Keratinocyte (primary cell): ENCODE measurements around the gene FPR3. TPM values are rescaled to one million over a fixed set of nuclear protein-coding genes. Genes with fewer than 3 reads are reported as not detected.

Experiments
- DNase-seq: peaks from one replicate; pipeline ENCODE4 v3.0.0-alpha.2; 2011; ENCODE audit warnings: low read depth, missing footprints, low spot score
- FAIRE-seq: peaks from 2 replicates; lab custom pipeline; 2011; peaks lifted over from hg19 to GRCh38; lab: Jason Lieb, UNC
- H2AFZ ChIP-seq: 2 replicates; pipeline ENCODE4 v1.6.0; 2012; ENCODE audit warnings: low read length, control low read depth, inconsistent platforms; ENCODE audit not compliant: control insufficient read depth
- H3K27ac ChIP-seq: 2 replicates; pipeline ENCODE4 v1.5.1; 2011; ENCODE audit warnings: low read length; ENCODE audit not compliant: control insufficient read depth, insufficient read depth
- H3K27me3 ChIP-seq: 3 replicates; pipeline ENCODE4 v1.6.0; 2011; ENCODE audit warnings: low read length; ENCODE audit not compliant: control insufficient read depth, insufficient read depth; ENCODE audit errors: extremely low read depth
- H3K36me3 ChIP-seq, 2 experiments: 2 replicates in 1 of 2; 3 replicates in 1 of 2; pipeline ENCODE4 v1.5.1; 2011; ENCODE audit warnings: low read length in 2 of 2, mild to moderate bottlenecking in 1 of 2; ENCODE audit not compliant: control insufficient read depth in 2 of 2, insufficient read depth in 2 of 2; ENCODE audit errors: extremely low read depth in 1 of 2
- H3K4me1 ChIP-seq: 3 replicates; pipeline ENCODE4 v1.5.1; 2011; ENCODE audit warnings: low read length; ENCODE audit not compliant: control insufficient read depth, insufficient read depth; ENCODE audit errors: extremely low read depth
- H3K4me2 ChIP-seq: 3 replicates; pipeline ENCODE4 v1.6.0; 2011; ENCODE audit warnings: low read depth, low read length; ENCODE audit not compliant: control insufficient read depth, insufficient read depth; ENCODE audit errors: extremely low read depth
- H3K4me3 ChIP-seq, 3 experiments: fragments of 200-600 bp in 1 of 3; sonication (generic) in 1 of 3; 2 replicates in 2 of 3; 3 replicates in 1 of 3; pipeline ENCODE4 v1.5.1; 2011 to 2016; ENCODE audit warnings: low read length in 3 of 3, mild to moderate bottlenecking in 3 of 3, control low read depth in 2 of 3, inconsistent platforms in 1 of 3, low read depth in 1 of 3, mixed read lengths in 1 of 3, mixed run types in 1 of 3, moderate library complexity in 1 of 3; ENCODE audit not compliant: control insufficient read depth in 2 of 3, insufficient read depth in 2 of 3; ENCODE audit errors: extremely low read depth in 1 of 3
- H3K79me2 ChIP-seq: 2 replicates; pipeline ENCODE4 v1.6.0; 2012; ENCODE audit warnings: low read length; ENCODE audit not compliant: control insufficient read depth, insufficient read depth
- H3K9ac ChIP-seq: 3 replicates; pipeline ENCODE4 v1.6.0; 2011; ENCODE audit warnings: low read length; ENCODE audit not compliant: control insufficient read depth, insufficient read depth; ENCODE audit errors: extremely low read depth
- H3K9me1 ChIP-seq: 3 replicates; pipeline ENCODE4 v1.6.0; 2011; ENCODE audit warnings: low read length; ENCODE audit not compliant: control insufficient read depth, insufficient read depth; ENCODE audit errors: extremely low read depth
- H3K9me3 ChIP-seq: 2 replicates; pipeline ENCODE4 v1.5.1; 2012; ENCODE audit warnings: low read depth, low read length; ENCODE audit not compliant: control insufficient read depth
- H4K20me1 ChIP-seq: 3 replicates; pipeline ENCODE4 v1.6.0; 2011; ENCODE audit warnings: low read length; ENCODE audit not compliant: control insufficient read depth, insufficient read depth; ENCODE audit errors: extremely low read depth
- CTCF ChIP-seq, 3 experiments: IDR thresholded peaks in 1 of 3; conservative IDR thresholded peaks in 1 of 3; optimal IDR thresholded peaks in 1 of 3; 2 replicates in 2 of 3; 3 replicates in 1 of 3; pipeline versions ENCODE3 to v1.5.1; 2011; ENCODE audit warnings: low read length in 3 of 3, mild to moderate bottlenecking in 3 of 3, moderate library complexity in 2 of 3, control low read depth in 1 of 3, inconsistent platforms in 1 of 3; ENCODE audit not compliant: insufficient read depth in 2 of 3; ENCODE audit errors: extremely low read depth in 1 of 3
- EZH2 ChIP-seq: IDR thresholded peaks from one replicate; pipeline ENCODE4 v1.6.1; 2012; ENCODE audit warnings: inconsistent platforms, mild to moderate bottlenecking, low read length, moderate library complexity
- dilution Hi-C: fragments of 300-500 bp; cut with MboI; formaldehyde crosslinking; loops from one replicate; pipeline ENCODE4 v1.7.0; 2020; ENCODE audit warnings: low sequenced_read_pairs; ENCODE audit not compliant: extremely low pct_ligation_motif_present
- polyA plus RNA-seq, 5 experiments: library from polyadenylated mRNA; depleted of rRNA in 3 of 5; stranded (reverse) in 3 of 5; stranded (forward) in 1 of 5; unstranded in 1 of 5; fragments of >200 nt; gene quantifications; 1 replicate in 1 of 5; 2 replicates in 3 of 5; 3 replicates in 1 of 5; pipeline versions ENCODE4 v1.2.1 to v1.2.3, GENCODE V29; 2011 to 2012; ENCODE audit warnings: missing spikeins in 2 of 5, low read depth in 1 of 5, low replicate concordance in 1 of 5

FPR3 gene
- polyA plus RNA-seq, 1 donor (not counting 4 experiments of a cell fraction or from before 2014, with no cell fraction given) = not detected

GRCh38 chr19:51781999-51782398 lies 13.0 kb upstream of the FPR3 start:
- H3K27me3 ChIP-seq = peaks cover 3% of the 10 kb centered on the region
- H3K4me3 ChIP-seq = no peak overlapping the region
- no peaks in the 10 kb centered on the region for H3K36me3 ChIP-seq
- H3K4me2 ChIP-seq = no peak overlapping the region
- H3K4me1 ChIP-seq = peaks cover 14% of the 10 kb centered on the region
- no peaks in the 10 kb centered on the region for H4K20me1 ChIP-seq
- H3K9me3 ChIP-seq = no peaks in the 10 kb centered on the region
- DNase-seq (no peak), FAIRE-seq (no peak)
- H3K9me1 ChIP-seq = no peaks in the 10 kb centered on the region
- H3K27ac ChIP-seq = no peak overlapping the region
- no peak overlapping the region for H3K9ac ChIP-seq
- dilution Hi-C loops = no loop called here
- H3K79me2 ChIP-seq = no peaks in the 10 kb centered on the region
- no peak overlapping the region for H2AFZ ChIP-seq
- TF ChIP-seq CTCF (optimal IDR thresholded peaks at IDR 0.05 in 1 of 3, IDR thresholded peaks at IDR 0.05 in 1 of 3, conservative IDR thresholded peaks at IDR 0.05 in 1 of 3; ENCODE audit: extremely low read depth in 1 of 3, insufficient read depth in 2 of 3, low read length in 3 of 3) (no peak), EZH2 (no peak)

- DNase-seq (no peak), FAIRE-seq (no peak)
- H3K27ac ChIP-seq = no peak overlapping the region
- H3K9me3 ChIP-seq = no peaks in the 10 kb centered on the region
- H2AFZ ChIP-seq = no peak overlapping the region
- H4K20me1 ChIP-seq = no peaks in the 10 kb centered on the region
- no peak overlapping the region for H3K4me3 ChIP-seq
- H3K9ac ChIP-seq = no peak overlapping the region
- no peaks in the 10 kb centered on the region for H3K79me2 ChIP-seq
- H3K4me1 ChIP-seq = peaks cover 14% of the 10 kb centered on the region
- TF ChIP-seq EZH2 (no peak), CTCF (optimal IDR thresholded peaks at IDR 0.05 in 1 of 3, IDR thresholded peaks at IDR 0.05 in 1 of 3, conservative IDR thresholded peaks at IDR 0.05 in 1 of 3; ENCODE audit: extremely low read depth in 1 of 3, insufficient read depth in 2 of 3, low read length in 3 of 3) (peak; percentile 19 to 60 (median 57))
- H3K9me1 ChIP-seq = no peaks in the 10 kb centered on the region
- no peaks in the 10 kb centered on the region for H3K36me3 ChIP-seq
- dilution Hi-C loops = no loop called here
- no peak overlapping the region for H3K4me2 ChIP-seq
- peaks cover 3% of the 10 kb centered on the region for H3K27me3 ChIP-seq
Observed at GRCh38 chr19:51783372-51783771, 11.6 kb upstream of the FPR3 start.
